Vagina (tissue), 2 donors: Measurements from ENCODE around the gene GOLGA2.

ENCODE experiments used
- POLR2A ChIP-seq, 2 donors: fragments of 450-650 bp; IDR thresholded peaks; one replicate each; pipeline ENCODE4 v1.6.1; 2017; ENCODE audit warnings: antibody characterized with exemption in 2 of 2, mild to moderate bottlenecking in 2 of 2, moderate library complexity in 2 of 2
- POLR2AphosphoS5 ChIP-seq, 2 donors: sonication (generic); formaldehyde crosslinking; IDR thresholded peaks; one replicate each; pipeline ENCODE4 v1.9.0; 2017; ENCODE audit warnings: antibody characterized with exemption in 2 of 2, mild to moderate bottlenecking in 2 of 2, low read depth in 1 of 2; ENCODE audit not compliant: insufficient read depth in 1 of 2
- TF ChIP-seq, protein P1 (sequence below), 3 experiments: fragments of 450-650 bp in 2 of 3; fragments of 200-600 bp in 1 of 3; sonication (generic) in 1 of 3; IDR thresholded peaks; one replicate each; pipeline ENCODE4 v1.5.1; 2017 to 2019; ENCODE audit warnings: antibody characterized with exemption in 3 of 3, mild to moderate bottlenecking in 2 of 3, moderate library complexity in 2 of 3

DNA sequence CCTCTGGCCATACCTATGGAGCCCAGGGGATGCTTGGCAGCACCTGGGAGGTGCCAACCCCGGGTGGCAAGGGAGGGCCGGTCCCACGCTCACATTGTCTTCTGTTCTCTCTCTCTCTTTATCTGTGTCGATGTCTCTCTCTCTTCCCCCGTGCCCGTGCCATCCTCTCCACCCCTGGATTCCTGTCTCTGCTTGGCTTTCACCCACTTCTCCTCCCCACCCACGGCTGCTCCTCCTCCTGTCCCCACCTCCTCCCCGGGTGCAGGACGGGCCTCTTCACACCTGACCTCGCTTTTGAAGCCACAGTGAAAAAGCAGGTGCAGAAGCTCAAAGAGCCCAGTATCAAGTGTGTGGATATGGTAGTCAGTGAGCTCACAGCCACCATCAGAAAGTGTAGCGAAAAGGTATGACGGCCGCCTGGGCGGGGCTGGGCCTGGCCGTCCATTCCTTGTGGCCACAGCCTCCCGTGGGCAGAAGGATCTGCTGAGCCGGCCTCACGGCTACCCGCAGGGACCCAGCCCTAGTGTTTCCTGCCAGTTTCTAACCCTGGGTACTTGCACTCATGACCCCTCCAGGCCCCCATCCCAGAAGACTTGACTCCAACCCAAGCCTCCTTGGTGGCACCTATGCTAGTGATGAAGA, 49.9 kb downstream of the GOLGA2 start:
- TF ChIP-seq, protein P1, sequence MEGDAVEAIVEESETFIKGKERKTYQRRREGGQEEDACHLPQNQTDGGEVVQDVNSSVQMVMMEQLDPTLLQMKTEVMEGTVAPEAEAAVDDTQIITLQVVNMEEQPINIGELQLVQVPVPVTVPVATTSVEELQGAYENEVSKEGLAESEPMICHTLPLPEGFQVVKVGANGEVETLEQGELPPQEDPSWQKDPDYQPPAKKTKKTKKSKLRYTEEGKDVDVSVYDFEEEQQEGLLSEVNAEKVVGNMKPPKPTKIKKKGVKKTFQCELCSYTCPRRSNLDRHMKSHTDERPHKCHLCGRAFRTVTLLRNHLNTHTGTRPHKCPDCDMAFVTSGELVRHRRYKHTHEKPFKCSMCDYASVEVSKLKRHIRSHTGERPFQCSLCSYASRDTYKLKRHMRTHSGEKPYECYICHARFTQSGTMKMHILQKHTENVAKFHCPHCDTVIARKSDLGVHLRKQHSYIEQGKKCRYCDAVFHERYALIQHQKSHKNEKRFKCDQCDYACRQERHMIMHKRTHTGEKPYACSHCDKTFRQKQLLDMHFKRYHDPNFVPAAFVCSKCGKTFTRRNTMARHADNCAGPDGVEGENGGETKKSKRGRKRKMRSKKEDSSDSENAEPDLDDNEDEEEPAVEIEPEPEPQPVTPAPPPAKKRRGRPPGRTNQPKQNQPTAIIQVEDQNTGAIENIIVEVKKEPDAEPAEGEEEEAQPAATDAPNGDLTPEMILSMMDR (IDR thresholded peaks at IDR 0.05): no peak
- TF ChIP-seq POLR2A (IDR thresholded peaks at IDR 0.05) (no peak), POLR2AphosphoS5 (IDR thresholded peaks at IDR 0.05; ENCODE audit: insufficient read depth in 1 of 2, low read depth in 1 of 2) (no peak)
